HCT116 (cell line): ENCODE measurements around the gene EEF1G. TPM values are rescaled to one million over a fixed set of nuclear protein-coding genes. Genes with fewer than 3 reads are reported as not detected.

Experiments used
- ATAC-seq: fragments of 200-7000 bp; cut with Tn5 transposase; 2 replicates; pipeline ENCODE4 v1.9.1; 2020; ENCODE audit warnings: mild to moderate bottlenecking, moderate library complexity
- BruUV-seq: library from RNA; stranded (reverse); fragments of 400-500 nt; replicated peaks from 2 replicates; lab custom pipeline; 2021; lab: Mats Ljungman, UMichigan
- CTCF ChIA-PET: fragments of 300-600 bp; sonication (Branson Sonifier 250); formaldehyde crosslinking; loops from one replicate; lab custom pipeline; 2021; ENCODE audit warnings: antibody characterized with exemption; lab: Charles Lee
- POLR2A ChIA-PET: fragments of 300-600, 350-600 bp; sonication (Branson Sonifier 250); formaldehyde crosslinking; loops from one replicate; lab custom pipeline; 2021; ENCODE audit warnings: antibody characterized with exemption; lab: Charles Lee
- RAD21 ChIA-PET, 2 experiments: fragments of 300-600 bp; sonication (Branson Sonifier 250); formaldehyde crosslinking; loops; one replicate each; lab custom pipeline; 2023; ENCODE audit warnings: low total read pairs in 2 of 2; ENCODE audit not compliant: uncharacterized antibody in 2 of 2, unreplicated experiment in 2 of 2, low non-redundant PET in 1 of 2; lab: Charles Lee
- DNase-seq: peaks from one replicate; pipeline ENCODE4 v3.0.0-alpha.2; 2010; ENCODE audit warnings: low read depth, low spot score
- H2AFZ ChIP-seq: fragments of 200-600 bp; shearing (Covaris generic), sonication (generic); 2 replicates; pipeline ENCODE4 v1.6.1; 2017; ENCODE audit warnings: low read depth, mixed run types, mixed read lengths, antibody characterized with exemption, low read length; ENCODE audit not compliant: poor library complexity, severe bottlenecking
- H3K27ac ChIP-seq: 2 replicates; pipeline ENCODE4 v1.5.1; 2012; ENCODE audit warnings: low read depth, low read length
- H3K27me3 ChIP-seq: fragments of 200-600 bp; sonication (generic); 2 replicates; pipeline ENCODE4 v1.6.1; 2016; ENCODE audit warnings: mixed run types, low read length, mixed read lengths; ENCODE audit not compliant: insufficient read depth
- H3K36me3 ChIP-seq, 2 experiments: fragments of 200-500 bp in 1 of 2; fragments of 200-600 bp in 1 of 2; sonication (Bioruptor generic) in 1 of 2; sonication (generic) in 1 of 2; 2 replicates each; pipeline versions ENCODE4 v1.5.1 to v1.6.1; 2014 to 2016; ENCODE audit warnings: low read length in 2 of 2, inconsistent platforms in 1 of 2, mixed read lengths in 1 of 2, mixed run types in 1 of 2; ENCODE audit not compliant: insufficient read depth in 2 of 2, control insufficient read depth in 1 of 2
- H3K4me1 ChIP-seq, 2 experiments: fragments of 200-600 bp in 1 of 2; sonication (generic) in 1 of 2; 2 replicates each; pipeline versions ENCODE4 v1.5.1 to v1.6.1; 2012 to 2017; ENCODE audit warnings: low read length in 2 of 2, inconsistent platforms in 1 of 2, mild to moderate bottlenecking in 1 of 2, mixed read lengths in 1 of 2, mixed run types in 1 of 2, moderate library complexity in 1 of 2; ENCODE audit not compliant: insufficient read depth in 2 of 2, control insufficient read depth in 1 of 2
- H3K4me2 ChIP-seq: fragments of 200-600 bp; sonication (generic); 2 replicates; pipeline ENCODE4 v1.6.1; 2017; ENCODE audit warnings: mixed run types, low read length, mixed read lengths
- H3K4me3 ChIP-seq, 2 experiments: fragments of 200-600 bp in 1 of 2; sonication (generic) in 1 of 2; replicated peaks in 1 of 2; 2 replicates each; pipeline ENCODE4 v1.5.1; 2011 to 2016; ENCODE audit warnings: low read length in 2 of 2, control low read depth in 1 of 2, low read depth in 1 of 2, mild to moderate bottlenecking in 1 of 2, mixed read lengths in 1 of 2, mixed run types in 1 of 2
- H3K79me2 ChIP-seq: fragments of 200-600 bp; sonication (generic); 2 replicates; pipeline ENCODE4 v1.6.1; 2017; ENCODE audit warnings: mild to moderate bottlenecking, mixed run types, low read length, moderate library complexity, mixed read lengths; ENCODE audit not compliant: insufficient read depth
- H3K9ac ChIP-seq: fragments of 200-600 bp; sonication (generic); 2 replicates; pipeline ENCODE4 v1.6.1; 2016; ENCODE audit warnings: low read length, mixed read lengths
- H3K9me2 ChIP-seq: fragments of 200-600 bp; sonication (generic), shearing (Covaris generic); 2 replicates; pipeline ENCODE4 v1.6.1; 2017; ENCODE audit warnings: mixed run types, mild to moderate bottlenecking, moderate library complexity; ENCODE audit not compliant: insufficient read depth
- H3K9me3 ChIP-seq, 2 experiments: fragments of 200-500 bp in 1 of 2; fragments of 200-600 bp in 1 of 2; sonication (Bioruptor generic) in 1 of 2; sonication (generic) in 1 of 2; 2 replicates each; pipeline ENCODE4 v1.6.1; 2014 to 2017; ENCODE audit warnings: low read length in 2 of 2, mixed read lengths in 2 of 2, inconsistent platforms in 1 of 2, low read depth in 1 of 2, mild to moderate bottlenecking in 1 of 2, mixed run types in 1 of 2, moderate library complexity in 1 of 2; ENCODE audit not compliant: control insufficient read depth in 1 of 2, insufficient read depth in 1 of 2
- H4K20me1 ChIP-seq: fragments of 200-600 bp; sonication (generic), shearing (Covaris generic); 2 replicates; pipeline ENCODE4 v1.6.1; 2017; ENCODE audit warnings: mixed run types, mild to moderate bottlenecking, moderate library complexity; ENCODE audit not compliant: insufficient read depth
- CBX3 ChIP-seq: IDR thresholded peaks from 2 replicates; pipeline ENCODE4 v1.6.1; 2012; ENCODE audit warnings: low read depth
- CTCF ChIP-seq, 3 experiments: fragments of 200-600 bp in 1 of 3; sonication (generic) in 1 of 3; IDR thresholded peaks in 2 of 3; conservative IDR thresholded peaks in 1 of 3; 2 replicates each; pipeline ENCODE4 v1.5.1; 2012 to 2017; ENCODE audit warnings: low read depth in 2 of 3, low read length in 2 of 3, antibody characterized with exemption in 1 of 3, borderline replicate concordance in 1 of 3, control low read depth in 1 of 3, mild to moderate bottlenecking in 1 of 3, mixed read lengths in 1 of 3, mixed run types in 1 of 3, moderate library complexity in 1 of 3; ENCODE audit not compliant: insufficient read depth in 1 of 3
- SRF ChIP-seq: IDR thresholded peaks from 2 replicates; pipeline ENCODE4 v1.6.1; 2012; ENCODE audit warnings: low read depth
- TCF7L2 ChIP-seq: IDR thresholded peaks from 2 replicates; pipeline ENCODE4 v1.7.0; 2011; ENCODE audit warnings: borderline replicate concordance, inconsistent platforms; ENCODE audit not compliant: insufficient read depth, insufficient read length; ENCODE audit errors: extremely low read depth
- ZFX ChIP-seq: fragments of 450-650 bp; IDR thresholded peaks from 2 replicates; pipeline ENCODE4 v1.6.1; 2017
- ZNF274 ChIP-seq: fragments of 200-500 bp; sonication (Bioruptor generic); IDR thresholded peaks from 2 replicates; pipeline ENCODE4 v1.6.1; 2014; ENCODE audit warnings: mild to moderate bottlenecking, low read depth, low read length, inconsistent platforms
- intact Hi-C: fragments of 100-400 bp; cut with micrococcal nuclease; formaldehyde crosslinking; loops from 2 replicates; pipeline ENCODE4 v1.10.0; 2022
- total RNA-seq: library from RNA; stranded (reverse); gene quantifications from one replicate; pipeline ENCODE4 v1.2.1, GENCODE V29; 2021; ENCODE audit not compliant: unreplicated experiment
- TF ChIP-seq, protein P1 (sequence below): IDR thresholded peaks from 2 replicates; pipeline ENCODE4 v1.6.1; 2011; ENCODE audit warnings: mild to moderate bottlenecking, low read length, moderate library complexity; ENCODE audit not compliant: insufficient replicate concordance; ENCODE audit errors: extremely low read depth

The EEF1G gene
- total RNA-seq, 1 experiment from 2014 or later, result 1,901 TPM

- TSS peak; percentile 56 for BruUV-seq
- ChIA-PET RAD21 (no interaction called here), CTCF (interaction anchor here (0.9 to 1.7 kb wide), 4 partner anchors 8 to 175 kb away, joined by 4 to 9 read pairs (median 5); partner anchors contain the start of genes EML3, ROM1 and TUT1)
Measured at GRCh38 chr11:62599901-62600300, 26.2 kb upstream of the EEF1G start.

More at GRCh38 chr11:62599901-62600300, 26.2 kb upstream of the EEF1G start:
- peak overlapping the region; percentile 99 for H3K9ac ChIP-seq
- peak overlapping the region; percentile 99 for H3K27ac ChIP-seq
- H4K20me1 ChIP-seq, result no peaks in the 10 kb centered on the region
- H3K9me3 ChIP-seq, result no peaks in the 10 kb centered on the region
- intact Hi-C loops, result no loop called here
- DNase-seq (no peak), ATAC-seq (no peak)
- H3K36me3 ChIP-seq, result peaks cover 29 to 38% of the 10 kb centered on the region in 2 experiments; a peak in 3 of 4 replicates
- no peak overlapping the region for H2AFZ ChIP-seq
- peak overlapping the region; percentile 88 for H3K4me2 ChIP-seq
- H3K4me1 ChIP-seq, result peaks cover 13 to 39% of the 10 kb centered on the region in 2 experiments
- H3K9me2 ChIP-seq, result no peaks in the 10 kb centered on the region
- TF ChIP-seq ZNF274, result no peak
- no peak for TF ChIP-seq ZFX
- TF ChIP-seq CTCF (IDR thresholded peaks at IDR 0.05 in 2 of 3, conservative IDR thresholded peaks at IDR 0.05 in 1 of 3; ENCODE audit: borderline replicate concordance in 1 of 3, insufficient read depth in 1 of 3, low read depth in 2 of 3, low read length in 2 of 3), result no peak
- TF ChIP-seq SRF, result no peak
- no peak for TF ChIP-seq CBX3
- no peak for TF ChIP-seq TCF7L2
- TF ChIP-seq, protein P1, sequence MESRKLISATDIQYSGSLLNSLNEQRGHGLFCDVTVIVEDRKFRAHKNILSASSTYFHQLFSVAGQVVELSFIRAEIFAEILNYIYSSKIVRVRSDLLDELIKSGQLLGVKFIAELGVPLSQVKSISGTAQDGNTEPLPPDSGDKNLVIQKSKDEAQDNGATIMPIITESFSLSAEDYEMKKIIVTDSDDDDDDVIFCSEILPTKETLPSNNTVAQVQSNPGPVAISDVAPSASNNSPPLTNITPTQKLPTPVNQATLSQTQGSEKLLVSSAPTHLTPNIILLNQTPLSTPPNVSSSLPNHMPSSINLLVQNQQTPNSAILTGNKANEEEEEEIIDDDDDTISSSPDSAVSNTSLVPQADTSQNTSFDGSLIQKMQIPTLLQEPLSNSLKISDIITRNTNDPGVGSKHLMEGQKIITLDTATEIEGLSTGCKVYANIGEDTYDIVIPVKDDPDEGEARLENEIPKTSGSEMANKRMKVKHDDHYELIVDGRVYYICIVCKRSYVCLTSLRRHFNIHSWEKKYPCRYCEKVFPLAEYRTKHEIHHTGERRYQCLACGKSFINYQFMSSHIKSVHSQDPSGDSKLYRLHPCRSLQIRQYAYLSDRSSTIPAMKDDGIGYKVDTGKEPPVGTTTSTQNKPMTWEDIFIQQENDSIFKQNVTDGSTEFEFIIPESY, result no peak
- peaks cover 58% of the 10 kb centered on the region for H3K79me2 ChIP-seq
- POLR2A ChIA-PET, result interaction anchor here (0.8 to 4.5 kb wide), 4 partner anchors 8 to 241 kb away, joined by 3 to 40 read pairs (median 10); partner anchors contain the start of genes C11orf98, CSKMT, EEF1G and TUT1
- H3K4me3 ChIP-seq, result peak overlapping the region; percentile 92 to 94
- no peaks in the 10 kb centered on the region for H3K27me3 ChIP-seq
